OCI-LY7 (cell line): ENCODE measurements around the gene PELO. TPM values are rescaled to one million over a fixed set of nuclear protein-coding genes. Genes with fewer than 3 reads are reported as not detected.

Experiments used
- BruUV-seq: library from RNA; stranded (reverse); fragments of 400-500 nt; replicated peaks from 2 replicates; lab custom pipeline; 2021; lab: Mats Ljungman, UMichigan
- CTCF ChIA-PET: fragments of 300-600 bp; sonication (Branson Sonifier 250); formaldehyde crosslinking; loops from one replicate; lab custom pipeline; 2022; ENCODE audit warnings: antibody characterized with exemption; ENCODE audit not compliant: unreplicated experiment; lab: Charles Lee
- POLR2A ChIA-PET: fragments of 300-600 bp; sonication (Branson Sonifier 250); formaldehyde crosslinking; loops from one replicate; lab custom pipeline; 2022; ENCODE audit warnings: antibody characterized with exemption; lab: Charles Lee
- DNase-seq: peaks from one replicate; pipeline ENCODE4 v3.0.0-alpha.2; 2015; ENCODE audit warnings: low spot score
- H2AFZ ChIP-seq: fragments of 200-600 bp; sonication (generic), shearing (Covaris generic); 2 replicates; pipeline ENCODE4 v1.6.1; 2014; ENCODE audit warnings: mild to moderate bottlenecking, antibody characterized with exemption, low read length, moderate library complexity
- H3K27ac ChIP-seq: fragments of 200-600 bp; sonication (generic); 2 replicates; pipeline ENCODE4 v1.5.1; 2014; ENCODE audit warnings: mixed run types, low read depth, mild to moderate bottlenecking, moderate library complexity, low read length, inconsistent platforms; ENCODE audit not compliant: poor library complexity, severe bottlenecking
- H3K36me3 ChIP-seq: fragments of 200-600 bp; sonication (generic); 2 replicates; pipeline ENCODE4 v1.6.1; 2014; ENCODE audit warnings: mild to moderate bottlenecking, antibody characterized with exemption, low read length, moderate library complexity, mixed read lengths; ENCODE audit not compliant: insufficient read depth
- H3K4me1 ChIP-seq: fragments of 200-600 bp; sonication (generic); 2 replicates; pipeline ENCODE4 v1.5.1; 2014; ENCODE audit warnings: mild to moderate bottlenecking, low read length; ENCODE audit not compliant: insufficient read depth, poor library complexity, severe bottlenecking
- H3K4me2 ChIP-seq: fragments of 200-600 bp; sonication (generic); 2 replicates; pipeline ENCODE4 v1.6.1; 2014; ENCODE audit warnings: mild to moderate bottlenecking, low read length
- H3K4me3 ChIP-seq: fragments of 200-600 bp; sonication (generic); 2 replicates; pipeline ENCODE4 v1.5.1; 2014; ENCODE audit warnings: mild to moderate bottlenecking, low read depth, low read length; ENCODE audit not compliant: poor library complexity, severe bottlenecking
- H3K79me2 ChIP-seq: fragments of 200-600 bp; sonication (generic); 2 replicates; pipeline ENCODE4 v1.6.1; 2016; ENCODE audit warnings: low read depth, mild to moderate bottlenecking, low read length, moderate library complexity, mixed read lengths; ENCODE audit not compliant: insufficient read depth
- H3K9me2 ChIP-seq: fragments of 200-600 bp; sonication (generic); 2 replicates; pipeline ENCODE4 v1.6.1; 2016; ENCODE audit warnings: mild to moderate bottlenecking, low read length, mixed read lengths; ENCODE audit not compliant: insufficient read depth
- H3K9me3 ChIP-seq: fragments of 200-600 bp; sonication (generic); 2 replicates; pipeline ENCODE4 v1.6.1; 2014; ENCODE audit warnings: mild to moderate bottlenecking, mixed run types, low read length, mixed read lengths
- H4K20me1 ChIP-seq: fragments of 200-600 bp; sonication (generic); 2 replicates; pipeline ENCODE4 v1.6.1; 2014; ENCODE audit warnings: mild to moderate bottlenecking, antibody characterized with exemption, low read length, moderate library complexity, mixed read lengths; ENCODE audit not compliant: insufficient read depth
- CTCF ChIP-seq: fragments of 200-600 bp; sonication (generic); conservative IDR thresholded peaks from 2 replicates; pipeline ENCODE4 v1.5.1; 2014; ENCODE audit warnings: mild to moderate bottlenecking, antibody characterized with exemption, low read length, moderate library complexity, mixed read lengths
- EZH2phosphoT487 ChIP-seq: fragments of 200-600 bp; sonication (generic); IDR thresholded peaks from 2 replicates; pipeline ENCODE4 v1.6.1; 2018; ENCODE audit warnings: low read depth, borderline replicate concordance, mild to moderate bottlenecking, mixed run types, antibody characterized with exemption, low read length, moderate library complexity, mixed read lengths
- intact Hi-C: fragments of 100-400 bp; cut with micrococcal nuclease; formaldehyde crosslinking; loops from one replicate; pipeline ENCODE4 v1.10.0; 2022; ENCODE audit not compliant: unreplicated experiment
- total RNA-seq, 2 experiments: library from RNA; depleted of rRNA in 1 of 2; stranded (reverse); fragments of >200 nt in 1 of 2; shearing (Covaris generic) in 1 of 2; gene quantifications; 2 replicates each; pipeline ENCODE4 v1.2.3, GENCODE V29; 2014 to 2022

PELO gene
- total RNA-seq, 2 experiments from 2014 or later, result 10.2 to 13.0 TPM

GRCh38 chr5:52759331-52759730 lies 28.4 kb upstream of the PELO start:
- TF ChIP-seq CTCF, result no peak
- TF ChIP-seq EZH2phosphoT487, result no peak
- H3K4me2 ChIP-seq, result no peak overlapping the region
- H3K4me3 ChIP-seq, result no peak overlapping the region
- intact Hi-C loops, result no loop called here
- no TSS peak for BruUV-seq
- ChIA-PET POLR2A (interaction anchor here (1.2 kb wide), 1 partner anchor 59 kb away, joined by 3 read pairs; no protein-coding TSS in a partner anchor), CTCF (no interaction called here)
- no peaks in the 10 kb centered on the region for H3K79me2 ChIP-seq
- no peaks in the 10 kb centered on the region for H3K9me2 ChIP-seq
- no peaks in the 10 kb centered on the region for H3K4me1 ChIP-seq
- H3K9me3 ChIP-seq, result no peaks in the 10 kb centered on the region
- DNase-seq, result no peak
- H2AFZ ChIP-seq, result no peak overlapping the region
- H4K20me1 ChIP-seq, result no peaks in the 10 kb centered on the region
- no peak overlapping the region for H3K27ac ChIP-seq
- H3K36me3 ChIP-seq, result no peaks in the 10 kb centered on the region

GRCh38 chr5:52760695-52761366 lies 26.9 kb upstream of the PELO start:
- no peaks in the 10 kb centered on the region for H3K9me2 ChIP-seq
- no peak for DNase-seq
- H2AFZ ChIP-seq, result no peak overlapping the region
- H3K4me3 ChIP-seq, result no peak overlapping the region
- no peak for TF ChIP-seq CTCF
- TF ChIP-seq EZH2phosphoT487, result no peak
- H3K4me1 ChIP-seq, result no peaks in the 10 kb centered on the region
- POLR2A ChIA-PET, result no interaction called here
- H4K20me1 ChIP-seq, result no peaks in the 10 kb centered on the region
- CTCF ChIA-PET, result no interaction called here
- intact Hi-C loops, result no loop called here
- H3K79me2 ChIP-seq, result no peaks in the 10 kb centered on the region
- no peak overlapping the region for H3K4me2 ChIP-seq
- no peaks in the 10 kb centered on the region for H3K36me3 ChIP-seq
- H3K27ac ChIP-seq, result no peak overlapping the region
- BruUV-seq, result no TSS peak
- H3K9me3 ChIP-seq, result no peaks in the 10 kb centered on the region

- DNase-seq, result no peak
- BruUV-seq, result no TSS peak
- H3K9me2 ChIP-seq, result no peaks in the 10 kb centered on the region
- no peaks in the 10 kb centered on the region for H3K79me2 ChIP-seq
- no peaks in the 10 kb centered on the region for H4K20me1 ChIP-seq
- no peaks in the 10 kb centered on the region for H3K4me1 ChIP-seq
- ChIA-PET POLR2A (no interaction called here), CTCF (no interaction called here)
- H3K36me3 ChIP-seq, result no peaks in the 10 kb centered on the region
- H3K4me2 ChIP-seq, result no peak overlapping the region
- no peak overlapping the region for H3K27ac ChIP-seq
- no peak overlapping the region for H3K4me3 ChIP-seq
- H3K9me3 ChIP-seq, result no peaks in the 10 kb centered on the region
- TF ChIP-seq CTCF (no peak), EZH2phosphoT487 (no peak)
- intact Hi-C loops, result no loop called here
- H2AFZ ChIP-seq, result no peak overlapping the region
Measured at GRCh38 chr5:52767217-52767743, 20.4 kb upstream of the PELO start.
